B cell (primary cell): ENCODE data around the gene KRTAP10-8. TPM values are rescaled to one million over a fixed set of nuclear protein-coding genes. Genes with fewer than 3 reads are reported as not detected.

Experiments used
- ATAC-seq: fragments of 200-7000 bp; cut with Tn5 transposase; one replicate; pipeline ENCODE4 v1.10.0; 2021; ENCODE audit warnings: low read depth, mild to moderate bottlenecking, moderate number of reproducible peaks, moderate library complexity
- CTCF ChIA-PET: fragments of 350-600 bp; sonication (Branson Sonifier 250); formaldehyde crosslinking; loops from one replicate; lab custom pipeline; 2021; ENCODE audit warnings: antibody characterized with exemption, inconsistent platforms; lab: Charles Lee
- POLR2A ChIA-PET: fragments of 350-600 bp; sonication (Branson Sonifier 250); formaldehyde crosslinking; loops from one replicate; lab custom pipeline; 2021; ENCODE audit warnings: antibody characterized with exemption; lab: Charles Lee
- DNase-seq: peaks from one replicate; pipeline ENCODE4 v3.0.0; 2013
- H2AFZ ChIP-seq: 2 replicates; pipeline ENCODE4 v1.6.1; 2012; ENCODE audit warnings: mild to moderate bottlenecking, low read depth, low read length; ENCODE audit not compliant: insufficient read depth, poor library complexity, severe bottlenecking
- H3K27ac ChIP-seq, 2 donors: 1 replicate in 1 of 2; 2 replicates in 1 of 2; pipeline ENCODE4 v1.5.1; 2012 to 2013; ENCODE audit warnings: low read length in 2 of 2, mild to moderate bottlenecking in 2 of 2, moderate library complexity in 1 of 2
- H3K27me3 ChIP-seq, 4 experiments: fragments of 200-600 bp in 1 of 4; sonication (generic) in 1 of 4; replicated peaks in 1 of 4; 1 replicate in 2 of 4; 2 replicates in 2 of 4; pipeline versions ENCODE4 v1.6.1 to v1.7.0; 2013 to 2016; ENCODE audit warnings: low read length in 3 of 4, mild to moderate bottlenecking in 2 of 4, mixed read lengths in 1 of 4, moderate library complexity in 1 of 4; ENCODE audit not compliant: insufficient read depth in 4 of 4, control insufficient read depth in 3 of 4; ENCODE audit errors: control extremely low read depth in 1 of 4
- H3K36me3 ChIP-seq, 2 experiments: replicated peaks in 1 of 2; 1 replicate in 1 of 2; 2 replicates in 1 of 2; pipeline versions ENCODE4 v1.6.1 to v1.7.1; 2013; ENCODE audit warnings: low read length in 1 of 2; ENCODE audit not compliant: insufficient read depth in 2 of 2, control insufficient read depth in 1 of 2; ENCODE audit errors: control extremely low read depth in 1 of 2, extremely low read depth in 1 of 2
- H3K4me1 ChIP-seq, 2 donors: fragments of 200-600 bp in 1 of 2; sonication (generic) in 1 of 2; 1 replicate in 1 of 2; 2 replicates in 1 of 2; pipeline versions ENCODE4 v1.5.1 to v1.6.1; 2013 to 2017; ENCODE audit warnings: low read length in 2 of 2; ENCODE audit not compliant: control insufficient read depth in 2 of 2, insufficient read depth in 2 of 2
- H3K4me2 ChIP-seq: replicated peaks from 2 replicates; pipeline ENCODE3; 2012; ENCODE audit warnings: mild to moderate bottlenecking, low read depth, low read length; ENCODE audit not compliant: poor library complexity, severe bottlenecking
- H3K4me3 ChIP-seq, 5 experiments: fragments of 200-600 bp in 1 of 5; sonication (generic) in 1 of 5; 1 replicate in 3 of 5; 2 replicates in 2 of 5; pipeline versions ENCODE4 v1.5.1 to v1.7.0; 2011 to 2016; ENCODE audit warnings: low read length in 4 of 5, mild to moderate bottlenecking in 4 of 5, low read depth in 2 of 5, control low read depth in 1 of 5, moderate library complexity in 1 of 5; ENCODE audit not compliant: insufficient read depth in 1 of 5; ENCODE audit errors: control extremely low read depth in 1 of 5, extremely low read depth in 1 of 5
- H3K79me2 ChIP-seq: fragments of 200-600 bp; sonication (generic); one replicate; pipeline ENCODE4 v1.6.0; 2016; ENCODE audit warnings: low read length; ENCODE audit not compliant: control insufficient read depth, insufficient read depth
- H3K9ac ChIP-seq: fragments of 200-600 bp; sonication (generic); 2 replicates; pipeline ENCODE4 v1.6.1; 2017; ENCODE audit warnings: mild to moderate bottlenecking, low read length, moderate library complexity
- H3K9me3 ChIP-seq, 3 donors: one replicate each; pipeline versions ENCODE4 v1.6.1 to v1.7.1; 2013; ENCODE audit warnings: low read length in 2 of 3; ENCODE audit not compliant: control insufficient read depth in 2 of 3, insufficient read depth in 1 of 3; ENCODE audit errors: control extremely low read depth in 1 of 3
- H4K20me1 ChIP-seq: 2 replicates; pipeline ENCODE4 v1.6.0; 2012; ENCODE audit warnings: mild to moderate bottlenecking, low read length; ENCODE audit not compliant: insufficient read depth, control insufficient read depth, poor library complexity, severe bottlenecking
- H3K27ac Mint-ChIP-seq: one replicate; pipeline ENCODE4 v1.8.0; 2021; ENCODE audit warnings: mixed read lengths
- H3K27me3 Mint-ChIP-seq: one replicate; pipeline ENCODE4 v1.8.0; 2021; ENCODE audit warnings: mixed read lengths
- H3K4me1 Mint-ChIP-seq: one replicate; pipeline ENCODE4 v1.8.0; 2021; ENCODE audit warnings: mixed read lengths
- H3K4me3 Mint-ChIP-seq: one replicate; pipeline ENCODE4 v1.8.0; 2021; ENCODE audit warnings: mixed read lengths
- H3K9me3 Mint-ChIP-seq: one replicate; pipeline ENCODE4 v1.8.0; 2022; ENCODE audit warnings: mixed read lengths; ENCODE audit not compliant: insufficient read depth
- EZH2 ChIP-seq: IDR thresholded peaks from 2 replicates; pipeline ENCODE4 v1.6.1; 2012; ENCODE audit warnings: borderline replicate concordance, low read depth, mild to moderate bottlenecking, moderate library complexity, low read length; ENCODE audit not compliant: insufficient read depth, poor library complexity, severe bottlenecking
- WGBS: methylation state at CpG from one replicate; pipeline ENCODE4 v1.1.5; 2013; ENCODE audit warnings: missing lambda C conversion rate; ENCODE audit not compliant: insufficient coverage; 5-methylcytosine and 5-hydroxymethylcytosine counted together
- intact Hi-C: fragments of 100-400 bp; cut with micrococcal nuclease; formaldehyde crosslinking; loops from one replicate; pipeline ENCODE4 v1.10.0; 2022
- polyA plus RNA-seq: library from polyadenylated mRNA; depleted of rRNA; stranded (reverse); fragments of >200 nt; gene quantifications from 2 replicates; pipeline ENCODE4 v1.2.3, GENCODE V29; 2012
- total RNA-seq, 2 donors: library from RNA; stranded (reverse); fragments of 120-200 nt in 1 of 2; gene quantifications; 1 replicate in 1 of 2; 2 replicates in 1 of 2; pipeline versions ENCODE4 v1.2.3 to v1.2.4, GENCODE V29; 2013 to 2022
- TF ChIP-seq, protein P1 (sequence below): fragments of 200-600 bp; IDR thresholded peaks from one replicate; pipeline ENCODE4 v1.8.0; 2022; ENCODE audit warnings: antibody characterized with exemption, mild to moderate bottlenecking

The KRTAP10-8 gene
- total and polyA plus RNA-seq, 2 donors (not counting 1 experiment from before 2014, with no cell fraction given), result not detected

DNA sequence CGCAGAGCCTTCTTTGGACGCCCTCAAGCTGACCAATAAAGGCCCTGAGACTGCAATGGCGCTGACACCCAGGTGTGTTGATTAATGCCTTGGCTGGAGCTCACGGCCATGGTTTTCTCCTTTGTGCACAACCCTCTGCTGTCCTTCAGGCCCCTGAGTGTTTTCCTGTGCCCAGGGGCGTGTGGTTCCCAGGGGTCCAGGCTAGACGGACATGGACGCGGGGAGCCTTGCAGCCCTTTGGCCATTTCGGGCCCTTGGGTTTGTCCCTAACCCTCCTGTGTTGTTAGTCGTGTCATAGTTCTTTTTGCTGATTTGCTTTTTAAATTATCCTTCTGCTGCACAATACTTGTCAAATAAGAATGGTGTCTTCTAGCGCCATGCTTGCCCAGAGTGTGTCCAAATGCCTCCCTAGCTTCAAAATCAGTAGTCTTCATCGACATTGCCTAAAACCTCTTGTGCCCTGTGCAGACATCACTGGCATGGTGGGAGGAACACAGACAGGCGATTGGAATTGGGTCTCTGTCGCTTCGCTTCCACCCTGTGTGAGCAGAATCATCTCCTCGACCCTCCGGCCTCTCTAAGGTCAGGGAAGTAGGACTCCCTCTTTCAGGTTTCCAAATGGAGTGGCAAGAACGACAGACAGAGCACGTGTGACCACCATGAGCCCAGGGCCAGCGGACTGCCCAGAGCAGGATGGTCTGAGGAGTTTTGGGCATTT lies 36.4 kb upstream of the KRTAP10-8 start:
- Histone ChIP-seq H4K20me1 (no peaks in the 10 kb centered on the region), H3K79me2 (no peaks in the 10 kb centered on the region), H3K27me3 (peaks cover 0 to 4% (median 0%) of the 10 kb centered on the region in 4 experiments), H3K9ac (no peak overlapping the region), H3K4me1 (no peaks in the 10 kb centered on the region), H3K36me3 (no peaks in the 10 kb centered on the region), H3K9me3 (peaks cover 0 to 52% (median 11%) of the 10 kb centered on the region in 3 donors), H2AFZ (no peak overlapping the region), H3K4me2 (no peak overlapping the region), H3K4me3 (no peak overlapping the region), H3K27ac (no peak overlapping the region)
- WGBS, result 95% methylated on average over 13 of the region's 20 CpGs
- H3K9me3 Mint-ChIP-seq, result peaks cover 5% of the 10 kb centered on the region
- intact Hi-C loops, result no loop called here
- H3K4me3 Mint-ChIP-seq, result no peak overlapping the region
- ATAC-seq (no peak), DNase-seq (no peak)
- H3K27me3 Mint-ChIP-seq, result peaks cover 30% of the 10 kb centered on the region
- ChIA-PET CTCF (no interaction called here), POLR2A (no interaction called here)
- no peak overlapping the region for H3K27ac Mint-ChIP-seq
- TF ChIP-seq EZH2, result no peak
- TF ChIP-seq, protein P1, sequence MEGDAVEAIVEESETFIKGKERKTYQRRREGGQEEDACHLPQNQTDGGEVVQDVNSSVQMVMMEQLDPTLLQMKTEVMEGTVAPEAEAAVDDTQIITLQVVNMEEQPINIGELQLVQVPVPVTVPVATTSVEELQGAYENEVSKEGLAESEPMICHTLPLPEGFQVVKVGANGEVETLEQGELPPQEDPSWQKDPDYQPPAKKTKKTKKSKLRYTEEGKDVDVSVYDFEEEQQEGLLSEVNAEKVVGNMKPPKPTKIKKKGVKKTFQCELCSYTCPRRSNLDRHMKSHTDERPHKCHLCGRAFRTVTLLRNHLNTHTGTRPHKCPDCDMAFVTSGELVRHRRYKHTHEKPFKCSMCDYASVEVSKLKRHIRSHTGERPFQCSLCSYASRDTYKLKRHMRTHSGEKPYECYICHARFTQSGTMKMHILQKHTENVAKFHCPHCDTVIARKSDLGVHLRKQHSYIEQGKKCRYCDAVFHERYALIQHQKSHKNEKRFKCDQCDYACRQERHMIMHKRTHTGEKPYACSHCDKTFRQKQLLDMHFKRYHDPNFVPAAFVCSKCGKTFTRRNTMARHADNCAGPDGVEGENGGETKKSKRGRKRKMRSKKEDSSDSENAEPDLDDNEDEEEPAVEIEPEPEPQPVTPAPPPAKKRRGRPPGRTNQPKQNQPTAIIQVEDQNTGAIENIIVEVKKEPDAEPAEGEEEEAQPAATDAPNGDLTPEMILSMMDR, result no peak
- no peaks in the 10 kb centered on the region for H3K4me1 Mint-ChIP-seq

GRCh38 chr21:44576025-44576420 lies 35.9 kb upstream of the KRTAP10-8 start:
- DNase-seq (no peak), ATAC-seq (no peak)
- H3K9me3 ChIP-seq, result peaks cover 0 to 53% (median 16%) of the 10 kb centered on the region in 3 donors
- H3K27me3 ChIP-seq, result peaks cover 0 to 4% (median 0%) of the 10 kb centered on the region in 4 experiments
- H3K4me3 ChIP-seq, result no peak overlapping the region
- H2AFZ ChIP-seq, result no peak overlapping the region
- no peak overlapping the region for H3K4me3 Mint-ChIP-seq
- H3K4me2 ChIP-seq, result no peak overlapping the region
- H3K4me1 Mint-ChIP-seq, result no peaks in the 10 kb centered on the region
- peaks cover 6% of the 10 kb centered on the region for H3K9me3 Mint-ChIP-seq
- no peaks in the 10 kb centered on the region for H4K20me1 ChIP-seq
- H3K9ac ChIP-seq, result no peak overlapping the region
- H3K79me2 ChIP-seq, result no peaks in the 10 kb centered on the region
- TF ChIP-seq EZH2, result no peak
- TF ChIP-seq, protein P1, result no peak
- peaks cover 30% of the 10 kb centered on the region for H3K27me3 Mint-ChIP-seq
- no peaks in the 10 kb centered on the region for H3K4me1 ChIP-seq
- H3K27ac Mint-ChIP-seq, result no peak overlapping the region
- intact Hi-C loops, result no loop called here
- 85% methylated on average over 5 of the region's 10 CpGs for WGBS
- no peak overlapping the region for H3K27ac ChIP-seq
- POLR2A ChIA-PET, result no interaction called here
- H3K36me3 ChIP-seq, result no peaks in the 10 kb centered on the region
- CTCF ChIA-PET, result no interaction called here
